CD14-positive monocyte (primary cell): ENCODE results near the gene CNOT3. TPM values are rescaled to one million over a fixed set of nuclear protein-coding genes. Genes with fewer than 3 reads are reported as not detected.

Experiments used
- DNase-seq, 3 donors: peaks; one replicate each; pipeline ENCODE4 v3.0.0-alpha.2; 2011 to 2022
- H2AFZ ChIP-seq: 2 replicates; pipeline ENCODE4 v1.6.0; 2012; ENCODE audit warnings: mild to moderate bottlenecking, low read depth, low read length, inconsistent platforms; ENCODE audit not compliant: insufficient read depth, poor library complexity, severe bottlenecking
- H3K27ac ChIP-seq, 2 donors: 1 replicate in 1 of 2; 2 replicates in 1 of 2; pipeline ENCODE4 v1.5.1; 2012 to 2013; ENCODE audit warnings: low read length in 2 of 2, control low read depth in 1 of 2, inconsistent platforms in 1 of 2, low read depth in 1 of 2, mild to moderate bottlenecking in 1 of 2
- H3K27me3 ChIP-seq, 2 donors: one replicate each; pipeline versions ENCODE4 v1.6.0 to v1.6.1; 2011 to 2013; ENCODE audit warnings: low read length in 2 of 2; ENCODE audit not compliant: control insufficient read depth in 2 of 2, insufficient read depth in 2 of 2
- H3K36me3 ChIP-seq, 2 donors: replicated peaks in 1 of 2; 1 replicate in 1 of 2; 2 replicates in 1 of 2; pipeline versions ENCODE4 v1.5.1 to v1.6.1; 2012 to 2013; ENCODE audit warnings: low read length in 2 of 2, control low read depth in 1 of 2, inconsistent platforms in 1 of 2, mild to moderate bottlenecking in 1 of 2; ENCODE audit not compliant: insufficient read depth in 2 of 2, control insufficient read depth in 1 of 2
- H3K4me1 ChIP-seq, 2 donors: 1 replicate in 1 of 2; 2 replicates in 1 of 2; pipeline versions ENCODE4 v1.5.1 to v1.6.1; 2012 to 2013; ENCODE audit warnings: low read length in 2 of 2, control low read depth in 1 of 2, inconsistent platforms in 1 of 2, mild to moderate bottlenecking in 1 of 2, moderate library complexity in 1 of 2; ENCODE audit not compliant: insufficient read depth in 2 of 2, control insufficient read depth in 1 of 2
- H3K4me2 ChIP-seq: replicated peaks from 2 replicates; pipeline ENCODE3; 2012; ENCODE audit warnings: low read length, moderate library complexity, mild to moderate bottlenecking; ENCODE audit not compliant: poor library complexity, severe bottlenecking; ENCODE audit errors: extremely low read depth
- H3K4me3 ChIP-seq, 3 experiments: fragments of 200-600 bp in 1 of 3; sonication (generic) in 1 of 3; replicated peaks in 1 of 3; 1 replicate in 2 of 3; 2 replicates in 1 of 3; pipeline ENCODE4 v1.5.1; 2011 to 2013; ENCODE audit warnings: low read length in 3 of 3, mild to moderate bottlenecking in 3 of 3, control low read depth in 2 of 3, low read depth in 2 of 3, inconsistent platforms in 1 of 3, moderate library complexity in 1 of 3
- H3K79me2 ChIP-seq: 2 replicates; pipeline ENCODE4 v1.6.0; 2012; ENCODE audit warnings: mild to moderate bottlenecking, control low read depth, inconsistent platforms, low read length, moderate library complexity; ENCODE audit not compliant: insufficient read depth
- H3K9ac ChIP-seq: 2 replicates; pipeline ENCODE4 v1.6.0; 2017; ENCODE audit warnings: low read length, mild to moderate bottlenecking; ENCODE audit not compliant: insufficient read depth, poor library complexity, severe bottlenecking
- H3K9me3 ChIP-seq, 2 donors: replicated peaks in 1 of 2; 1 replicate in 1 of 2; 2 replicates in 1 of 2; pipeline versions ENCODE4 v1.5.1 to v1.6.1; 2012 to 2013; ENCODE audit warnings: low read length in 2 of 2, control low read depth in 1 of 2; ENCODE audit not compliant: control insufficient read depth in 1 of 2, insufficient read depth in 1 of 2
- H4K20me1 ChIP-seq: 2 replicates; pipeline ENCODE4 v1.6.0; 2012; ENCODE audit warnings: mild to moderate bottlenecking, low read length, control low read depth, moderate library complexity; ENCODE audit not compliant: insufficient read depth
- H3K27ac Mint-ChIP-seq, 7 donors: one replicate each; pipeline ENCODE4 v1.8.0; 2020; ENCODE audit warnings: mild to moderate bottlenecking in 7 of 7, mixed read lengths in 7 of 7, moderate library complexity in 6 of 7, inconsistent platforms in 2 of 7
- H3K27me3 Mint-ChIP-seq, 3 donors: one replicate each; pipeline ENCODE4 v1.8.0; 2021 to 2022; ENCODE audit warnings: low read depth in 3 of 3, mild to moderate bottlenecking in 3 of 3, mixed read lengths in 3 of 3, moderate library complexity in 3 of 3, inconsistent platforms in 1 of 3
- H3K36me3 Mint-ChIP-seq, 2 donors: one replicate each; pipeline ENCODE4 v1.8.0; 2020; ENCODE audit warnings: mixed read lengths in 2 of 2, inconsistent platforms in 1 of 2, mild to moderate bottlenecking in 1 of 2
- H3K4me1 Mint-ChIP-seq: one replicate; pipeline ENCODE4 v1.8.0; 2020; ENCODE audit warnings: mild to moderate bottlenecking, mixed read lengths
- H3K4me3 Mint-ChIP-seq, 2 donors: one replicate each; pipeline ENCODE4 v1.8.0; 2020; ENCODE audit warnings: mild to moderate bottlenecking in 2 of 2, mixed read lengths in 2 of 2, moderate library complexity in 1 of 2
- H3K9me3 Mint-ChIP-seq, 7 donors: one replicate each; pipeline ENCODE4 v1.8.0; 2020 to 2022; ENCODE audit warnings: mixed read lengths in 7 of 7, mild to moderate bottlenecking in 6 of 7, moderate library complexity in 6 of 7, inconsistent platforms in 2 of 7
- CTCF ChIP-seq: fragments of 200-600 bp; IDR thresholded peaks from one replicate; pipeline ENCODE4 v1.8.0; 2022; ENCODE audit warnings: antibody characterized with exemption, mild to moderate bottlenecking
- WGBS: methylation state at CpG from one replicate; pipeline ENCODE4 v1.1.5; 2013; ENCODE audit warnings: missing lambda C conversion rate; ENCODE audit not compliant: insufficient coverage; 5-methylcytosine and 5-hydroxymethylcytosine counted together
- intact Hi-C, 2 donors: fragments of 100-400 bp; cut with micrococcal nuclease; formaldehyde crosslinking; loops; one replicate each; pipeline versions ENCODE4 v1.15.0 to v1.15.1; 2023
- polyA plus RNA-seq, 3 donors: library from polyadenylated mRNA; depleted of rRNA in 1 of 3; unstranded in 2 of 3; stranded (reverse) in 1 of 3; fragments of 300-500 nt in 2 of 3; fragments of >200 nt in 1 of 3; fragmentation: Illumina TruSeq in 2 of 3; gene quantifications; 1 replicate in 2 of 3; 2 replicates in 1 of 3; pipeline ENCODE4 v1.2.3, GENCODE V29; 2012 to 2021

The CNOT3 gene
- polyA plus RNA-seq, 3 donors = 3.0 to 22.5 (median 4.2) TPM

DNA sequence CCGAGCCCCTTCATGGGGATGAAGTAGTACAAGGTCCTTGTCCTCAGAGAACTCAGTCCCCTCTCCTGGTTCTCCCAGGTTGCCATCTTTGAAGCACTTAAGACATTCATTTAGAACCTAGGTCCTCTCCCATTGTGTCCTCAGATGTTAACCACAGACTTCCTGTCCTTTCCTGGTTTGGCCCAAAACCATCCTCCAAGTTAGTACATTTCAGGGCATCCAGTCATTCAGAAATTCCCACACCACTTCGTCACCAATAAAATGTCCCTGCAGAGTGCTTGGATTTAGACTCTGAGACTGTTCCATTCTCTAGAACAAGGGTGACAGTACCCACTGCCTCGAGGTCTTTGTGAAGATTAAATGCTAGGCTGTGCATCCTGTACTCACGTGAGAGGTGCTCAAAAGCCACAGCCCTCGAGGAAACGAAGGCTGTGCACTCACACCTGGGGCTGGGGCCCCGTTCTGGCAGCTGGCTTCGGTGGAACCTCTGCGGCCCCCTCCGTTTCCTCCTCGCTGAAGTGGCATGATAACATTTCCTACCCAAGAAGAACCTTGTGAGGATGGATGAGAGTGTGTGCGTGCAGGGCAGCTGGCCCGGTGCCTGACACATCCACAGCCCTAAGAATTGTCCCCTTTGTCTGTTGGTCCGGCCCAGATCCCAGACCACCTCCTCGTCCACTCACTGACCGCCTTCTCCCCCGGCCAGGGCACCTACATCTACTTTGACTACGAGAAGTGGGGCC is 17.2 kb downstream of the CNOT3 start:
- WGBS = 61% methylated on average over 12 of the region's 18 CpGs
- no peak for TF ChIP-seq CTCF
- H3K9me3 Mint-ChIP-seq = no peaks in the 10 kb centered on the region
- Histone ChIP-seq H2AFZ (no peak overlapping the region), H3K9me3 (no peaks in the 10 kb centered on the region), H3K36me3 (peaks cover 77 to 83% of the 10 kb centered on the region in 2 donors), H3K4me2 (no peak overlapping the region), H3K9ac (no peak overlapping the region), H3K27me3 (no peaks in the 10 kb centered on the region), H3K4me3 (no peak overlapping the region), H3K4me1 (peaks cover 13 to 16% of the 10 kb centered on the region in 2 donors), H3K27ac (peak overlapping the region in 1 of 2 donors; percentile 20), H3K79me2 (peaks cover 34% of the 10 kb centered on the region), H4K20me1 (peaks cover 88% of the 10 kb centered on the region)
- peak overlapping the region in 3 of 7 donors; percentile 41 to 56 (median 50) for H3K27ac Mint-ChIP-seq
- no peak overlapping the region for H3K4me3 Mint-ChIP-seq
- peaks cover 17% of the 10 kb centered on the region for H3K4me1 Mint-ChIP-seq
- peaks cover 0 to 2% (median 2%) of the 10 kb centered on the region in 3 donors for H3K27me3 Mint-ChIP-seq
- H3K36me3 Mint-ChIP-seq = peaks cover 69 to 80% of the 10 kb centered on the region in 2 donors
- intact Hi-C loops = no loop called here
- no peak for DNase-seq

- Mint-ChIP-seq H3K9me3 (no peaks in the 10 kb centered on the region), H3K36me3 (peaks cover 61 to 71% of the 10 kb centered on the region in 2 donors), H3K4me3 (no peak overlapping the region), H3K27me3 (peaks cover 0 to 2% (median 2%) of the 10 kb centered on the region in 3 donors), H3K27ac (peak overlapping the region in 2 of 7 donors; percentile 18 to 46), H3K4me1 (peaks cover 26% of the 10 kb centered on the region)
- intact Hi-C loops = no loop called here
- WGBS = 93% methylated on average over 12 of the region's 19 CpGs
- Histone ChIP-seq H3K27me3 (no peaks in the 10 kb centered on the region), H3K4me3 (no peak overlapping the region), H4K20me1 (peaks cover 82% of the 10 kb centered on the region), H3K36me3 (peaks cover 70 to 75% of the 10 kb centered on the region in 2 donors), H3K4me2 (no peak overlapping the region), H3K27ac (no peak overlapping the region), H3K4me1 (peaks cover 20 to 25% of the 10 kb centered on the region in 2 donors), H3K79me2 (peaks cover 40% of the 10 kb centered on the region), H3K9me3 (no peaks in the 10 kb centered on the region), H2AFZ (no peak overlapping the region), H3K9ac (no peak overlapping the region)
- no peak for DNase-seq
- no peak for TF ChIP-seq CTCF
Measured at GRCh38 chr19:54155694-54156093, 18.1 kb downstream of the CNOT3 start.
